HG03571 (cell line): ENCODE results near the gene ABCC8.

ENCODE experiments used
- ATAC-seq: cut with Tn5 transposase; IDR thresholded peaks from one replicate; pipeline ENCODE4 v1.9.1; 2021; ENCODE audit not compliant: unreplicated experiment

The ABCC8 gene

DNA sequence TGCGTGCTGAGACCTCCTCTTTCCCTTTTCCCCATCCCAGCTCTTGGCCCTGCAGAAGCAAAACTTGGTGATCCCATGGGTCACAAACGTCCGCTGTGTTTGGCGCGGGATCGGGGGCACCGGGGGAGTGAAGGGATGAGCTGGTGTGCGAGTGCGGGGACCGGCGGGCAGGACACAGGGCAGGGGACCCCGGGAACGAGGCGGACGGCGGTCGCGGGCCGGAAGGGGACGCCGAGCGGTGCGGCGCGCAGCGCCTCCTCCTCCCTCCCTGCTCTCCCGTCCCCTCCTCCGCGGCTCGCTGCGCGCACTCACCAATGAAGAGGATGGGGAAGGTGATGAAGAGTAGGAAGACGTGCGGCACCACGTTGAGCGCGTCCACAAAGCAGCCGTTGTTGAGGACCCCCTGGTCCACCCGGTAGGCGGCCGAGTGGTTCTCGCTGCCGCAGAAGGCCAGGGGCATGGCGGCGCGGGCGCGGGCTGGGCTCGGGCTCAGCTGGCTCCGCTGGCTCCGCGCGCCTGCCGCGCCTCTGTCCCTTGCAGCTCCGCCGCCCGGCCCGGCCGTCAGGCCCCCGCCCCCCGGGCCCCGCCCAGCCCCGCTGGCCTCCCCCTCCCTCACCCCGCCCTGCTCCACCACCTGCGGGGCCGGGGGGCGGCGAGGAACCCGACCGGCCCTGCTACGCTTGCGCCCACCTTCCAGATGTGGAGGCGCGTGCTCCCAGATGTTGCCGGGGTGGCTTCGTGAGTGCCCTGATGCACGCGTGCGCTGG is at the start of gene ABCC8:
Gene ABCC8, minus strand, starts transcription at position 529 of the 767 bp plus-strand sequence. Its CDS starts 69 bp downstream, at position 460.
- no peak for ATAC-seq

DNA sequence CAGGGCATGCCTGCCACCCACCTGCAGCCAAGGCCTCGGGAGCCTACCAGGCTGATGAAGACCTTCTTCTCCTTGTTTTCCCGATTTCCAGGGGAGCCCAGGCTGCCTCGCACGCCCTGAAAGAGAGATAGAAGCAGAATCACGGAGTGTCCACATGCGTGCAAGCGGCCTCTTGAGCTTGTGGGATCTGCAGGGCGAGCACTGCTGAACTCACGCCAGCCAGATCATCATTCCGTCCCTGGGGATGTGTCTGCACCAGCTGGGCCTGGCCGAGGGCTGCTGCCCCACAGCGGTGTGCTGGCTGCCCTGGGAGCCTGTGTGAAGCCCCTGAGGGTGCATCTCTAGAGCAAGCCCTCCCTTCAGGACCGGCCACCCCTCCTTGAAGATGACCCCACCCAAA is 49.7 kb upstream of the ABCC8 start:
- ATAC-seq = no peak

DNA sequence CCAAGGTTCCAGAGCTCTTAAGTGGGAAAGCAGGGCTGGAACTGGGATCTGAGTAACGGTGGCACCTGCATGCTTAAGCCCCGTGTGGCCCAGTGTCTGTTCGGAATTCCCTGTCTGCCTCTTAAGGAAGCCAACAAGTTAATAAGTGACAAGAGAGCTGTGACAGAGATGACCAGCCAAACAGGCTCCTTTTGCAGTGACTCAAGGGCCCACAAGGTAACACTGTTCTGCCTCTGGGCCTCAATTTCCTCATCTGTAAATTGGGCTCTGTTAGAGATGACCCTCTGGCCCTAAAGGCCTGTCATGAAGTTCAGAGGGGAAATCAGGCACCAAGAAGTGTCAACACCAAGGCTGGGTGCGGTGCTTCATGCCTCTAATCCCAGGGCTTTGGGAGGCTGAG is 48.9 kb upstream of the ABCC8 start:
- no peak for ATAC-seq

DNA sequence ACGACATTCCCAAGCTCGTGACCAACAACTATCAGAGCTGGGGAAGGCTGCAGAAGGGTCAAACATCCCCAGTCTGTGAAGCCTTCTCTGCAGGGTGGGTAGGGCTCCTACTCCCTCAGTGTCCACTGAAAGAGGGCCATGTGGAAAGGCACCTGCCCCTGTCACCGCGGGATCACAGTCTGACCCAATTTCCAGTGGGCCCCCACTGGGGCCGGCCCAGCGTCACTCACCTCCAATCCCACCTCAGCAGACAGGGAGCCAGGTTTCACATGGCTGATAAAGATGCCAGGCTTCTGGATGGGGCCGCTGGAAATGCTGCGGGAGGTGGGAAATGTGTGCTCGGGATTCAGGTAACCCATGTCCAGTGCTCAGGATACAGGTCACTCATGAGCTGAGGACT is 47.6 kb upstream of the ABCC8 start:
- ATAC-seq = no peak

DNA sequence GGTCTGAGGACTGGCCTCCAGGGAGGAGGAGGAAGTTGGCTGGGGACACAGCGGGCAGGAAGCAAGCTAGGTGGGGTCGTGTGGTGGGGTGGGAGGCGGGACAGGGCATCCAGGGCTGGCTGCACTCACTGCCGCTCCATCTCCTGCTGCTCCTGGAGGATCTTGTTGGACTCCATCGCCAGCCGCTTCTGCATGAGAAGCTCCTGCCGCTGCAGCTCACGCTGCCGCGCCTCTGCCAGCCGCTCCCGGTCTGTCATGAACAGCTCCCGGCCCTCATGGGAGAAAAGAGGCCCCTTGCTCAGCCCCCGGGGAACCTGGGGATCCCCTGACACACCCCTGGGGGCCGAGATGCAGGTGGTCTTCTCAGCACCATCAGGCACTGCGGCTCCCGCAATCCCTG is 46.0 kb upstream of the ABCC8 start:
- no peak for ATAC-seq

DNA sequence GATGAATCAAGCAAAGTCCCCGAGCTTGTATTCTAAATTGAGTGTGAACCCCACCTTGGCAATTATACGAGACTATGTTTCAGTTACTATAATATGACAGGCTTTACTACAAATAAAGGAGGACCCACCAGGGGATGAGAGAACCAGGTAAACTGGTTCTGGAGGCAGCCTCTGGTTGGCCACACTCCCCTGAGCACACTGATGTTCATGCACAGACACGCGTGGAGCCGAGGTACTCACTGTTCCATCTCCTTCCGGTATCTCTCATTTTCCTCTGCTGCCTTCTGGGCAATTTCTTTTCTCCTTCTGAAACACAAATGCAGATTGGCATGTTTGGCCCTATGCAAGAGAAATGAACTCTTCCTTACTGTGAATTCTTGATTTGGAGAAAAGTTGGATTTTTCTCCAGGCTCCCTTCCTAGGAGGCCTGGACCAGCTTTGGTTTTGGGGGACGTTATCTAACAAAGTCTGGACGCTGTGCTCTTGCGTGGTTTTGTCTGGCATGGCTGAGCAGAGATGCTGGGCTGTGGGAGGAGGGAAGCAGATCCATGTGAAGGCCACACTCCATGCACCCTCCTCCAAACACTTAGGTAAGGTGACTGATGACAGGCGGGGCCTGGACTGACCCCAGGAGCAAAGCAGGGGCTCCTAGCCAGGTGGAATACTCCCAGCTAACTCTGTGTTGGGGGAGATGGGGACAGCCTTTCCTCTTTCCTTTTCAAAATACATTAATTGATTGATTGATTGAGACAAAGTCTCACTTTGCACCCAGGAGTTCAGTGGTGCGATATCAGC is 44.7 kb upstream of the ABCC8 start:
- ATAC-seq = no peak

DNA sequence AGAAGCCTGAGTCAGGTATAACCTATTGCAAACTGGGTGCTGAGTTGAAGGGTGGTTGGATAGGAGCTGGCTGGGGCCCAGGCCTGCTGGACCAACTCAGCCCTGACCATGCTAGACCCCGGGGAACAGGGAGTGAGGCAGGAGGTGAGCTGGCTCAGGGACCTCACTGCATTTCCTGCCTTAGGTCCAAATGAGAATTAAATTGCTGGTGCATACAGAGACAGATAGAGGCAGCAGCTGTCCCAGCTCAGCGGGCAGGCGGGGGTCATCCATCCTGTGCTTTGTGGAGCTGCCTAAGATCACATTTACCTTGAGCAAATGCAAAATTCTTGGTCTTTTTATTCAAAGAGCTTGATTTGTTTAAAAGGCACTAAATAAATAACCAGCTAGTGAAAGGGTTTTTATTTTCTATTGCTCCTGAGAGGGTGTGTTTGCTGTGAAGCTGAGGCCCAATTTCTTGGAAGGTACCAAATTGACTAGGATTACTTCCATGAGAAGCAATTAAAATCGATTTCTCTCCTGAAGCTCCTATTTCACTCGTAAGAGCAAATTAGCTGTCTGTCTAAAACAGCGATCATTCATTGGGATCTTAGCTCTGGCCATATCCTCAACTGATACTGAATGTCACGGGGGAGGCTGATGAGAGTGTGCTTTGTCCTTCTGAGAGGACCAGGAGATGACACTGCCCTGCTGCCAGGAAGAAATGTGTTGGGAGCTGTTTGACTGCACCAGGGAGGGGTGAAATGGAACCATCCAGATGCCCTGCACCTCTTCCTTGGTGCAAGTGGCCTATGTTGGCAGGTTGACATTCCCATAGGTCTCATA is 42.6 kb upstream of the ABCC8 start:
- no peak for ATAC-seq

DNA sequence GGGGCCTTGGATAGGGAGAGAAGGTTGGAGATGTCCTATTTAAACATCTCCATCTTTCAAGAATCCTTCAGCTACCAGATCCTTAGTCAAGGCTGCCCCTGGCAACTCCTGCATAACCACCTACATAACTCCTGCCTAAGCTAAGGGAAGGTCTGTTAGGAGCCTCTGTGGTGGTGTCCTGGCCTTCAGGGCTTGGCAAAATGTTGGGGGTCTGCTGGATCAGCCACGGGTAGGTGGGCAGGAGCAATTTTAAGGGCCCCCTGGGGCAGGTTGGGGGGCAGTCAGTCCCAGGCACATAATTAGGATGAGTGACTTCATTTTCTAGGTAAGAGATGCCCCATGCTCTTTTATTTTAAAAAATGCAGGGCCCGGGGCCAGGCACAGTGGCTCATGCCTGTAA is 41.7 kb upstream of the ABCC8 start:
- ATAC-seq = no peak

DNA sequence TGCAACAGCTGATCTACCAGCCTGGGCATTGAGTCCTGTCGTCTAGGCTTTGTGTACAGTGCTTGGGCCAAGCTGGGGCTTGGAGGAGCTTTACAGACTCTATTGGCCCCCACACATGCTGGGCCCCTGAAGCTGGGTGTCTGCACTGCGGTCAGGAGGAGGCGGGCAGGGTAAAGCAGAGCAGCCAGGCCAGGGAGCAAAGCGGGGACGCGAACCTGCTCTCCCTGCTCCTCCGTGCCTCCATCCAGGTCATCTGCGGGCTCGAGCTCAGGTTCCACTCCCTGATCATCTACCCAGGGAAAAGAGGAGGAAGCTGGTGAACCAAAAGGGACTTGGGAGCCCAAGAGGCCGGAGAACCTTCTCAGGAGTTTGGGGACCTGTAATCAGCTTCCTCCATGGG is 40.5 kb upstream of the ABCC8 start:
- no peak for ATAC-seq

DNA sequence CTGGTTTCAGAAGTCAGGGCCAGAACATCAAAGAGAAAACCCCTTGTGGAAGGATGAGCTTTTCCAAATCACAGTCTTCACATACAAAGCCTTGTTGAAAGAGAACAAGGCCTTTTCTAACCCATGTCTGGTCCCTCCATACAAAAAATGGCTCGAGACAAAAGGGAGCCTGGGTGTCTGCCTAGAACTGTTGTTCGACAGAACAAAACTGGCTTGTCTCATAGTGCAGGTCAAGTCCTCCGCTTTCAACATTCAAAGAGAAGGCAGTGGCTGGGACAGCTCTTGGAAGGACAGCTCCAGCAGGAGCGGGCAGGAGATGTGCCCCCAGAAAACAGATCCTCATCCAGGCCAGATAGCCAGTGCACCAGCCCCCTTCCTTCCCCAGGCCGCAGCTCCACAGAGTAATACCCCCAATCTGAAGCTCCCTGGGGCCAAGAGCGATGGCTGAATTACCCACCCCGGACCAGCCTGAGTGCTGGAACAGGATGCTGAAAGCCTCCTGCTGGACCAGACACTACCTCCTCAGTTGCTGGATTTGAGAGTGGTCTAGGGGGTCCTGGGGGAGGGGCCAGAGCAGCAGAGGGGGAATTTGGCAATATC is 40.0 kb upstream of the ABCC8 start:
- ATAC-seq = no peak

DNA sequence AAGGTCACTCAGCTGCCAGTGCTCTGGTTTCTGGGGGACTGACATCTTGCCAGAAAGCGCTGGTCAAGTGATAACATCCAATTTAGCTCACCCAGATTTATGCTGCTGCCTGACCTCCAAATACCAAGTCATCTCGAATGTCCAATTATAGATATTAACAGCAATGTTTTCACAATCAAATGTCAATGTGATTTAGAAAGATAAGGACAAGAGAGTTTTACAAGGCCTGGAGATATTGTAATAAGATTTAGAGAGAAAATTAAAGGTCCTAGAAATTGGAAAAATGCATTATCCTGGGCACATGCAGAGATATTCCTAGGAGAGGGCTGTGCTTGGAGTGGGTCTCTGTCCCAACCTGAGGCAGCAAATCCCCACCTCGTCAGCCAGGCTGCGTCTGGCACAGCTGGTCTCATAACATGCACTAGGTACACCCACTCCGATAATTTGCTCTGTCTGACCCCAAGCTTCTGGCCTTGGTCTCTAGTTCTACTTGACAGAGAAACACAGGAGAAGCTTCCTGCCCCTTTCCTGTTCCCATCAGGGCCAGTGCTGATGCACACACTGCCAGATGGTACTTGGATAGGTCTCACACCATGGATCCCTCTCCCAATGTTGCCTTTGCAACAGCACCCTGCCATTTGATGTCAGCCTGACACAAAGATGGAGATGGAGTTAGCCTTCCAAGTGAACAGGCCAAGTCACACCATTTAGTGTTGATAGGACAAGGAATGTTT is 39.0 kb upstream of the ABCC8 start:
- ATAC-seq = no peak

DNA sequence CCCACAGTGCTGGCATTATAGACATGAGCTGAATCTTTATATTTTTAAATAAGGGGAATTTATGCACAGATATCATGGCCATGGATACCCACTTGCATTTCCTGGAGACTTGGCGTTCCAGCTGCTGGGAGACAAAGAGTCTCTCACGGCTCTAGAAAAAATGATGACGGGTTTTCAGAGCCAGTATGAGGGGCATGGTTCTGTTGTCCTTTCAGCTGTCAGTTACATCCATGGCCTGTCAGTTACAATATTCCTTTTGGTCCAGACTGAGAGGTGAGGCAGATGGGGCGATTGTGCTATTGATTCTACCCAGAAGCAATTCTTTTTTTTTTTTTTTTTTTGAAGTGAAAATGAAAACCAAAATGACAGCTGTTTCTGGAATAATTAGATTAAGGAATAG is 37.8 kb upstream of the ABCC8 start:
- ATAC-seq = no peak

DNA sequence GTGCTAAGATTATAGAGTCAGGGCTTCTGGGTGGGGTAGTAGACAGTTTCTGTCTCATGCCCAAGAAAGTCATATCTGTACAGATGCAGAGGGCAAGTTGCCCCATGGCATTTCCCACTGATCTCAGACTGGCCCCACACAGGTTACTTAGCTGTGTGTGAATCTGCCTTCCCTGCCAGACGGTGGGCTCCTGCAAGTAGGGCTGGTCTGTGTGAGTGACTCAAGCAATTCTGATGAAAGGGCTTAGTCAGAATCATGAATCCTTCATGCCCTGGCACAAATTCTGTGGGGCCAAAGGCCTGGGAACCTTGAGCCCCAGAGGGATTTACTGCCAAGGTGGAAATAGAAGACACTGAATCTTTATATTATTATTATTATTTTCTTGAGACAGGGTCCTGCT is 37.2 kb upstream of the ABCC8 start:
- ATAC-seq = no peak

DNA sequence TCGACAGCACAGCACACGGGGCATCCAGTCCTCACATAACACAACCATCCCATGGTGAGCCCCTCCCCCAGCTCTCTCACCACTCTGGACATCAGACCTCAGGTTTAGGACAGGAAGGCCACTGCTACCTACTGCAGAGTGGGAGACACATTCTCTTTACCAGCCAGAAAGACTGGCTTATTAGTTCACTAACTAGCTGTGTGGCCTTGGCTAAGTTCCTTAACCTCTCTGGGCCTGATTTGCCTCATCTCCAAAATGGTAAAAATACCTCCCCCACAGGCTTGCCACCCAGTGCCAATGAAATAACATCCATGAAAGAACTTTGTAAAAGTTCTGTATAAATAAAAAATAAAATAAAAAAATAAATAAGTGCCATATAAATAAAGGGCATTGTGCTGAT is 35.5 kb upstream of the ABCC8 start:
- ATAC-seq = no peak

DNA sequence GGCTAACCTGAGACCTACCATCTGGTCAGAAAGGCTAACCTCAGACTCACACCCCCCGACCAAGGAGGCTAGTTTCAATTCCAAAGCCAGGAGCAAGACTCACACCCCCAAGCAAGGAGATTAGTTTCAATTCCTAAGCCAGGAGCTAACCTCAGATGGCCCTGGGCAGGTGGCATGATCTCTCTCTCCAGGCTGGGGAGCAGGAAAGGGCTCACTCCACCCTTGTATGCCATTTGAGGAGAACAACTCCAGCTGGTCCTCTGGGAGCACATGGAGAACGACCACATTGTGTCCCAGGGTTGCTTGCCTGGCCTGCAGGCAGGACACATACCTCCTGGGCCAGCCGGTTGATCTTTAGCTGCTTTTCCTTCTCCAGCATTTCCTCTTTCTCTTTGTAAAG is 34.9 kb upstream of the ABCC8 start:
- no peak for ATAC-seq

DNA sequence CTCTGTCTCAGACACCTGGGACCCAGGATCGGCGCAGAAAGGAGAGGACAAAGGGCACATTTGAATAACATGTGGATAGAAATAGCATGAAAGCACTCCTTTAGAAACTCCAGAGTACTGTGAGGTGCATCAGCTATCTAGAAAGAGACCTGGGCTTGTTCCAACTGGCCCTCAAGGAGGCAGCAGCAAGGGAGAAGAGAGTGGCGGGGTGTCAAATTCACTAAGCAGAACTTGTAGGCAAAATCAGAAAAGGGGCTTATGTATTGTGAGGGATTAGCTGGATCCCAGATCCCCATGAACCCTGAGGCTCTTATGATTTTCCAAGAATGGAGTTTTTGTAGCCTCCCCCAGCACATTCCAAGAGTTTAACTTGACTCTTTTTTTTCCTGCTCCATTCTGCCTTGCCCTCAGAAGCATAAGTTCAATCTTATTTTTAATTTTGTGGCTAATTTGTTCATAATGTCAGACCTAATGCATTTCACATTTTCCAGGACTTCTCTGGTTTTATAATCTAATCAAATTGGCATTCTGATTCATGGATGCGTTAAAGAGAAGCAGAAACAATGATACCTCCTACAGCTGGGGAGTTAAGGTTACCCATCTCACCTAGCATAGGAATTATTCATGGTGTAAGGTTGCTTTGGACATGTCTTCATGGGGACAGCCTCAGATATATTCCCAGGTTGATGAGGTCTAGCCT is 34.0 kb upstream of the ABCC8 start:
- ATAC-seq = no peak

DNA sequence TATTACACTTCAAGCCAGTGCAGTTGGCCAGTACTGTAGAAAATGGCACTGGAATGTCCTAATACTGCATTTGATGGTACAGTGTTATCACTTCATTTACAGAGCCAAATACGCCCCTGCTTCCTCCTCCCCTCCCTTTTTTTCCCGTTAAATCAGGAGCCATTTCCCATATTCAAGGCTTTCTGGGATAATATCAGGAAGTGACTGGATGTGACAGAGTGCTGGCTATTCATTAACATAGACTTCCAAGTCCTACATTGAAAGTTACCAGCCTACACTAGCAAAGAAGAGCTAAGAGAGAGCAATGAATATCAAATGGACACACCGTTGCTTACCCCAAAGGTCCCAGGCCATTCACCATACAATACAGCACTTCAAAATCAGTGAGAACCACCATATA is 32.1 kb upstream of the ABCC8 start:
- ATAC-seq = no peak

DNA sequence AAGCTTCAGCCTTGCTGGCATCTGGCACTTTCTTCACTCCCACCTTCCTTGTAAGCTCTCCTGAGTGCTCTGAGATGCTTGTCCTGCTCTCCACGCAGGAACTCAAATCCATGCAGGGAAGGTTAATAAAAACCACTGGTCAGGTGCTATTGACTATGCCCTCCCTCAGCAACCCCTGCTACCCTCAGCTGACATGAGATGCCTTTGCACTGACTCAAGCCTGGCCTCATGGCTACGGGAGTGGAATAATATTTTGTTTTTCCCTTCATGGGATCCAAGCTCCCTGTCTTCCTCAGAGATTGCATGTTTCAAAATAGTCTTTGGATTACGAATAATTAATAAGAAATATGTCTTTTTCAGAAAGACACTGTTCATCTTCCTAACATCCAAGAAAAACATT is 31.7 kb upstream of the ABCC8 start:
- ATAC-seq = no peak

DNA sequence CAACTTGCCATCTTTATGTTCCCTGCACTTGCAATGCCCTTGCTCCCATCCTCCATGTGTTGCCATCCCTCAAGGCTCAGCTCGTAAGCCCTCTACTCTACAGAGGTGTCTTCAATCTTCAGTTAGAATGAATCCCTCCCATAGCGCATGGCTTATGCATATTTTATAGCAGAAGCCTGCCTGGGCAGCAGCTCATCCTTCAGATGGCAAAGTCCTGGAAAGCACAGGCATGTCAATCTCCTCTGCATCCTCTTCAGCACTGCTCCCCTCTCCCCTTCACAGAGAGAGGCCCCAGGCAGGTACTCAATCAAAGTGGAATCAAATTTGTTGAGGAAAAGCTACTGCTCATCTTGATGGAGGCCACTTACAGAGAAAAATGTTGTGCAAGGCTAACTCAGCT is 31.1 kb upstream of the ABCC8 start:
- ATAC-seq = no peak

DNA sequence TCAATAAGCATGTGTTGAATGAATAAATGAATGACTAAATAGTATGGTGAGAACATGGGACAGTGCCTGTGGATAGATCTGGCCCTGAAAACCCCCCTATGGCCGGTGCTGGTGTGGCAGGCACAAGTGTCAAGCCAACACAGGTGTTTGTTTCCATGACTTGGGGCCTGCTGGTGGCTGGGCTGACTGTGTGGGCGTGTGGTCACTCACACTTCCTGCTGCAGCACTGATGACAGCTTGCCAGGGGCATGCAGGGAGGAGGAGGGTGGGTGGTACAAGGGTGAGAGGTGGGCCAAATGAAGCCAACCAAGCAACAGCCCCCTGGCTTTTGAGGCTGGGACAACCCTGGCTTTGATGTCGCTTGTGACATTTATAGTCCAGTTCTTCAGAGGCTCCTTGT is 30.3 kb upstream of the ABCC8 start:
- no peak for ATAC-seq
